Lung (tissue), 12 donors: ENCODE measurements around the gene EDEM3. TPM values are rescaled to one million over a fixed set of nuclear protein-coding genes. Genes with fewer than 3 reads are reported as not detected.

Experiments
- ATAC-seq: fragments of 200-7000 bp; cut with Tn5 transposase; one replicate; pipeline ENCODE4 v1.9.1; 2020; ENCODE audit warnings: moderate number of reproducible peaks; ENCODE audit not compliant: insufficient read depth, low FRiP score
- DNase-seq, 3 donors: peaks; one replicate each; pipeline ENCODE4 v3.0.0-alpha.2; 2013 to 2017
- H3K27ac ChIP-seq, 2 donors: one replicate each; pipeline ENCODE4 v1.5.1; 2013; ENCODE audit warnings: mild to moderate bottlenecking in 2 of 2, moderate library complexity in 2 of 2, control low read depth in 1 of 2, inconsistent platforms in 1 of 2, low read depth in 1 of 2, low read length in 1 of 2
- H3K27me3 ChIP-seq, 3 donors: one replicate each; pipeline ENCODE4 v1.5.1; 2013; ENCODE audit warnings: low read length in 2 of 3; ENCODE audit not compliant: control insufficient read depth in 3 of 3, insufficient read depth in 3 of 3
- H3K36me3 ChIP-seq, 4 donors: one replicate each; pipeline ENCODE4 v1.5.1; 2013; ENCODE audit warnings: low read length in 4 of 4, mild to moderate bottlenecking in 1 of 4, moderate library complexity in 1 of 4; ENCODE audit not compliant: control insufficient read depth in 4 of 4, insufficient read depth in 4 of 4
- H3K4me1 ChIP-seq, 5 donors: one replicate each; pipeline ENCODE4 v1.5.1; 2013; ENCODE audit warnings: low read length in 5 of 5, mild to moderate bottlenecking in 2 of 5, moderate library complexity in 1 of 5; ENCODE audit not compliant: control insufficient read depth in 5 of 5, insufficient read depth in 5 of 5
- H3K4me3 ChIP-seq: one replicate; pipeline ENCODE4 v1.5.1; 2013; ENCODE audit warnings: mild to moderate bottlenecking, control low read depth, moderate library complexity
- H3K9ac ChIP-seq, 2 donors: one replicate each; pipeline ENCODE4 v1.5.1; 2013; ENCODE audit warnings: low read length in 2 of 2, control low read depth in 1 of 2; ENCODE audit not compliant: insufficient read depth in 1 of 2
- H3K9me3 ChIP-seq, 4 donors: one replicate each; pipeline ENCODE4 v1.5.1; 2013; ENCODE audit warnings: low read length in 3 of 4, mild to moderate bottlenecking in 1 of 4, moderate library complexity in 1 of 4; ENCODE audit not compliant: control insufficient read depth in 4 of 4, insufficient read depth in 3 of 4
- WGBS, 2 donors: extraction: QIAGEN DNeasy Blood & Tissue Kit; methylation state at CpG; one replicate each; pipeline ENCODE4 v1.1.7; 2013; 5-methylcytosine and 5-hydroxymethylcytosine counted together
- polyA plus RNA-seq, 2 donors: library from polyadenylated mRNA; stranded (reverse); fragments of 200-250 nt; gene quantifications; one replicate each; pipeline ENCODE4 v1.2.1, GENCODE V29; 2013
- total RNA-seq, 2 donors: library from RNA; depleted of rRNA in 1 of 2; stranded (reverse); fragments of >200 nt in 1 of 2; gene quantifications; one replicate each; pipeline ENCODE4 v1.2.1, GENCODE V29; 2014 to 2021
- TF ChIP-seq, protein P1 (sequence below): IDR thresholded peaks from 2 replicates; pipeline ENCODE4 v1.5.1; 2012; ENCODE audit warnings: mild to moderate bottlenecking; ENCODE audit errors: control extremely low read depth, extremely low read depth
- donor health status: control.
- donor health status: control.
- donor health status: Bipolar disorder and iron deficiency.
- donor health status: healthy.
- donor health status: DM: yes; HTN: yes; CAD: no.

EDEM3 gene
- total and polyA plus RNA-seq, 4 donors: 12.2 to 54.9 (median 21.1) TPM

DNA sequence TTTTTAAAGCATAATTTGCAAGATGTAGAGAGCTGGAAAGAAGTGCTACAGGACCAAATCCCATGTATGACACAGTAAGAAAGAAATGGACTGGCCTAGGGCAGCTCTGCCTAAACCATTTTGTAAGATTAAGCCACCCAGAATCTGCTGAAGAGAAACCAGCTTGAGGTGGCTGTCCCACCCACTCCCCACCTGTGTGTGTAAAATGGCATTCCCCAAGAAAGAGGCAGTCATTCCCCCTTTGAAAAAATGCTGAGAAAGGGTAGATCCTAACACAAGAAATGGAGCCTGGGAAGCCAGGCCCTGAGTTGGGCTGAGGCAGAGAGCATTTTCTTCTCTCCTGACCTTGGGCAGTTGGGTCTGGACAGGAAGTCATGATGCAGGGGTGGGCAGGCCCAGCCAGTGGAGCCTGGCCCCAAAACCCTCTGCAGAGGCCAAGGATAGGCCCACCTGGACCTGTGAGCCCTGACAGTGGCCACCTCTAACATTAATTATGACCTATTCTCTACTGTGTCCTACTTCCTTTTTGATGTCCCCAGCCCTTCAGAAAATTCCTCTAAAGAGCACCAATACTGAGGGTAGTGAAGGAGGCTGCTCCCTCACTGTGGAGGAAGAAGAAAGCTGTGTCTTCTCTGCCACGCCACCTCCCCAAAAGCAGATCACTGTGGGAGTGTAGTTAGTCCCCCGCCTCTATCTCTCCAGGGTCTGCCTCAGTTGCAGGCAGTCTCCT, 94.0 kb downstream of the EDEM3 start:
- Histone ChIP-seq H3K36me3 (no peaks in the 10 kb centered on the region), H3K27me3 (no peaks in the 10 kb centered on the region), H3K27ac (no peak overlapping the region), H3K4me1 (peaks cover 0 to 23% (median 3%) of the 10 kb centered on the region in 5 donors), H3K9me3 (no peaks in the 10 kb centered on the region), H3K9ac (no peak overlapping the region), H3K4me3 (no peak overlapping the region)
- TF ChIP-seq, protein P1, sequence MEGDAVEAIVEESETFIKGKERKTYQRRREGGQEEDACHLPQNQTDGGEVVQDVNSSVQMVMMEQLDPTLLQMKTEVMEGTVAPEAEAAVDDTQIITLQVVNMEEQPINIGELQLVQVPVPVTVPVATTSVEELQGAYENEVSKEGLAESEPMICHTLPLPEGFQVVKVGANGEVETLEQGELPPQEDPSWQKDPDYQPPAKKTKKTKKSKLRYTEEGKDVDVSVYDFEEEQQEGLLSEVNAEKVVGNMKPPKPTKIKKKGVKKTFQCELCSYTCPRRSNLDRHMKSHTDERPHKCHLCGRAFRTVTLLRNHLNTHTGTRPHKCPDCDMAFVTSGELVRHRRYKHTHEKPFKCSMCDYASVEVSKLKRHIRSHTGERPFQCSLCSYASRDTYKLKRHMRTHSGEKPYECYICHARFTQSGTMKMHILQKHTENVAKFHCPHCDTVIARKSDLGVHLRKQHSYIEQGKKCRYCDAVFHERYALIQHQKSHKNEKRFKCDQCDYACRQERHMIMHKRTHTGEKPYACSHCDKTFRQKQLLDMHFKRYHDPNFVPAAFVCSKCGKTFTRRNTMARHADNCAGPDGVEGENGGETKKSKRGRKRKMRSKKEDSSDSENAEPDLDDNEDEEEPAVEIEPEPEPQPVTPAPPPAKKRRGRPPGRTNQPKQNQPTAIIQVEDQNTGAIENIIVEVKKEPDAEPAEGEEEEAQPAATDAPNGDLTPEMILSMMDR: no peak
- 89 to 95% methylated on average over 2 of the region's 2 CpGs for WGBS, 2 donors
- DNase-seq: no peak
- no peak for ATAC-seq

GRCh38 chr1:184658055-184658454, 96.6 kb downstream of the EDEM3 start:
- Histone ChIP-seq H3K9me3 (no peaks in the 10 kb centered on the region), H3K4me1 (peaks cover 0 to 8% (median 0%) of the 10 kb centered on the region in 5 donors), H3K9ac (no peak overlapping the region), H3K27ac (no peak overlapping the region), H3K4me3 (no peak overlapping the region), H3K36me3 (no peaks in the 10 kb centered on the region), H3K27me3 (no peaks in the 10 kb centered on the region)
- DNase-seq: no peak
- no peak for ATAC-seq
- TF ChIP-seq, protein P1: no peak
- WGBS, 2 donors: 94 to 97% methylated on average over 2 of the region's 2 CpGs

DNA sequence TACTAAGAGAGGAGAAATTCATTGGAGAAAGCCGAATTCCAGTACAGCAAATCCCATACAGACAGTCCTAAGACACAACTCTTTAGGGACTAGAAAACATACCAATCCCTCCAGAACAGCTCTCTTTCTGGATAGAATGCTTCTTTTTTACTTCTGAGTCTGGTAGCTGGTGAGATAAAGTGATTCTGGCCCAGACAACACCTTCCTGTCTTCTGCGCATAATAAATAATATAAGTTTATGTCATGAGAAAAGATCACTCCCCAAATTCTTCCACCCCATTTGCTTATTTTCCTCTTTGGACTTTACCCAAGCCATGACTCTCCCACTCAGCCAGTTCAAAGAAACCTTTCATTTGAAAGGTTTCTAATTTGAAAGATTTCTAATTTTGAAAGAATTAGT, 98.4 kb downstream of the EDEM3 start:
- TF ChIP-seq, protein P1: no peak
- no peak overlapping the region for H3K27ac ChIP-seq
- no peaks in the 10 kb centered on the region for H3K27me3 ChIP-seq
- WGBS, 2 donors: 91 to 100% methylated on average over 2 of the region's 2 CpGs
- no peak for DNase-seq
- no peak for ATAC-seq
- H3K9ac ChIP-seq: no peak overlapping the region
- no peak overlapping the region for H3K4me3 ChIP-seq
- peaks cover 0 to 3% (median 0%) of the 10 kb centered on the region in 5 donors for H3K4me1 ChIP-seq
- no peaks in the 10 kb centered on the region for H3K36me3 ChIP-seq
- H3K9me3 ChIP-seq: peaks cover 0 to 2% (median 0%) of the 10 kb centered on the region in 4 donors
